CD4-positive, alpha-beta T cell (primary cell): ENCODE measurements around the gene BPGM. TPM values are rescaled to one million over a fixed set of nuclear protein-coding genes. Genes with fewer than 3 reads are reported as not detected.

Experiments
- ATAC-seq: fragments of 200-7000 bp; cut with Tn5 transposase; one replicate; pipeline ENCODE4 v1.10.0; 2022; ENCODE audit warnings: mild to moderate bottlenecking; ENCODE audit not compliant: poor library complexity
- CTCF ChIA-PET: fragments of 350-600 bp; sonication (Branson Sonifier 250); formaldehyde crosslinking; loops from one replicate; lab custom pipeline; 2021; ENCODE audit warnings: antibody characterized with exemption, inconsistent platforms; lab: Charles Lee
- POLR2A ChIA-PET: fragments of 350-600 bp; sonication (Branson Sonifier 250); formaldehyde crosslinking; loops from one replicate; lab custom pipeline; 2021; ENCODE audit warnings: antibody characterized with exemption, inconsistent platforms; lab: Charles Lee
- DNase-seq, 14 experiments: peaks; one replicate each; pipeline ENCODE4 v3.0.0-alpha.2; 2013 to 2020; ENCODE audit warnings: mixed read lengths in 2 of 14
- H3K27ac ChIP-seq, 2 donors: one replicate each; pipeline versions ENCODE4 v1.5.1 to v1.7.0; 2013; ENCODE audit warnings: low read length in 2 of 2, low read depth in 1 of 2, mild to moderate bottlenecking in 1 of 2
- H3K27me3 ChIP-seq, 2 experiments: 1 replicate in 1 of 2; 2 replicates in 1 of 2; pipeline versions ENCODE4 v1.6.1 to v1.7.0; 2013; ENCODE audit warnings: low read length in 2 of 2, control low read depth in 1 of 2, mild to moderate bottlenecking in 1 of 2, moderate library complexity in 1 of 2; ENCODE audit not compliant: insufficient read depth in 2 of 2, control insufficient read depth in 1 of 2
- H3K36me3 ChIP-seq: one replicate; pipeline ENCODE4 v1.6.1; 2013; ENCODE audit warnings: low read length, control low read depth; ENCODE audit not compliant: insufficient read depth
- H3K4me1 ChIP-seq: one replicate; pipeline ENCODE4 v1.6.1; 2013; ENCODE audit warnings: low read length, control low read depth; ENCODE audit not compliant: insufficient read depth
- H3K4me3 ChIP-seq: one replicate; pipeline ENCODE4 v1.5.1; 2013; ENCODE audit warnings: mild to moderate bottlenecking, low read length, moderate library complexity
- H3K9me3 ChIP-seq, 2 experiments: 1 replicate in 1 of 2; 2 replicates in 1 of 2; pipeline versions ENCODE4 v1.6.1 to v1.7.0; 2013; ENCODE audit warnings: low read length in 2 of 2, mild to moderate bottlenecking in 2 of 2, control low read depth in 1 of 2, moderate library complexity in 1 of 2; ENCODE audit not compliant: control insufficient read depth in 1 of 2, insufficient read depth in 1 of 2
- H3K27ac Mint-ChIP-seq: one replicate; pipeline ENCODE4 v1.8.0; 2020; ENCODE audit warnings: mixed read lengths
- H3K27me3 Mint-ChIP-seq: one replicate; pipeline ENCODE4 v1.8.0; 2021; ENCODE audit warnings: mixed read lengths
- H3K36me3 Mint-ChIP-seq: one replicate; pipeline ENCODE4 v1.8.0; 2021; ENCODE audit warnings: low read depth, mixed read lengths
- H3K4me1 Mint-ChIP-seq: one replicate; pipeline ENCODE4 v1.8.0; 2021; ENCODE audit warnings: low read depth, mixed read lengths
- H3K4me3 Mint-ChIP-seq: one replicate; pipeline ENCODE4 v1.8.0; 2020; ENCODE audit warnings: mild to moderate bottlenecking, mixed read lengths
- H3K9me3 Mint-ChIP-seq: one replicate; pipeline ENCODE4 v1.8.0; 2020; ENCODE audit warnings: mixed read lengths
- intact Hi-C, 2 experiments: fragments of 100-400 bp; cut with DNase I in 1 of 2; cut with micrococcal nuclease in 1 of 2; formaldehyde crosslinking; loops; one replicate each; pipeline versions ENCODE4 v1.15.1 to v1.9.0; 2023 to 2025; cut with DNase I, micrococcal nuclease
- total RNA-seq, 174 experiments: library from RNA in 2 of 174; stranded (reverse) in 2 of 174; gene quantifications; one replicate each; pipeline ENCODE4 v1.2.3 and lab custom pipeline; 2021 to 2026
- TF ChIP-seq, protein P1 (sequence below): fragments of 200-600 bp; IDR thresholded peaks from one replicate; pipeline ENCODE4 v1.8.0; 2022; ENCODE audit warnings: antibody characterized with exemption, mild to moderate bottlenecking

BPGM gene
- total RNA-seq, 2 experiments from 2014 or later = 46.3 to 46.6 TPM

DNA sequence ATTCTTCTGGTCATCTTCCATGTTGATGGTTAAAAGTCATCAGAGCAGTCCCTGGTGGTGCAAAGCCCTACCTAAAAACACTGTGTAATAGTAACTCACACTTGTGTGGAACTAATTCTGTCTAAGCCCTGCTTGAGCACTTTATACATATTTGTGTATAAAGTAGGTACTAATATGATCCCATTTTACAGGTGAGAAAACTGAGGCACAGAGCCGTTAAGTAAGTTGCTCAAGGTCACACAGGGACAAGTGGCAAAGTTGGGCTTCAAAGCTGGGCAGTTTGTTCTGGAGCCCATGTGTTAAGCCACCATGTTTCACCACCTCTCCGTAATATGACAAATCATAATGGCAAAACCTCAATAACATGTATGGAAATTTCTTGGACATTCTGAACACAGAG is 48.1 kb downstream of the BPGM start:
- ATAC-seq = no peak
- Histone ChIP-seq H3K9me3 (no peaks in the 10 kb centered on the region), H3K27me3 (no peaks in the 10 kb centered on the region), H3K27ac (no peak overlapping the region), H3K36me3 (no peaks in the 10 kb centered on the region), H3K4me3 (no peak overlapping the region), H3K4me1 (peaks cover 3% of the 10 kb centered on the region)
- intact Hi-C loops = loop anchor here in 1 of 2 experiments (5.0 kb wide), 1 partner anchor 58 kb away; no protein-coding TSS in a partner anchor
- Mint-ChIP-seq H3K27me3 (no peaks in the 10 kb centered on the region), H3K9me3 (no peaks in the 10 kb centered on the region), H3K36me3 (no peaks in the 10 kb centered on the region), H3K27ac (no peak overlapping the region), H3K4me3 (no peak overlapping the region), H3K4me1 (peaks cover 4% of the 10 kb centered on the region)
- DNase-seq = no peak
- ChIA-PET CTCF (no interaction called here), POLR2A (interaction anchor here (1.5 kb wide), 1 partner anchor 48 kb away, joined by 5 read pairs; the partner anchor contains the start of gene BPGM)
- TF ChIP-seq, protein P1, sequence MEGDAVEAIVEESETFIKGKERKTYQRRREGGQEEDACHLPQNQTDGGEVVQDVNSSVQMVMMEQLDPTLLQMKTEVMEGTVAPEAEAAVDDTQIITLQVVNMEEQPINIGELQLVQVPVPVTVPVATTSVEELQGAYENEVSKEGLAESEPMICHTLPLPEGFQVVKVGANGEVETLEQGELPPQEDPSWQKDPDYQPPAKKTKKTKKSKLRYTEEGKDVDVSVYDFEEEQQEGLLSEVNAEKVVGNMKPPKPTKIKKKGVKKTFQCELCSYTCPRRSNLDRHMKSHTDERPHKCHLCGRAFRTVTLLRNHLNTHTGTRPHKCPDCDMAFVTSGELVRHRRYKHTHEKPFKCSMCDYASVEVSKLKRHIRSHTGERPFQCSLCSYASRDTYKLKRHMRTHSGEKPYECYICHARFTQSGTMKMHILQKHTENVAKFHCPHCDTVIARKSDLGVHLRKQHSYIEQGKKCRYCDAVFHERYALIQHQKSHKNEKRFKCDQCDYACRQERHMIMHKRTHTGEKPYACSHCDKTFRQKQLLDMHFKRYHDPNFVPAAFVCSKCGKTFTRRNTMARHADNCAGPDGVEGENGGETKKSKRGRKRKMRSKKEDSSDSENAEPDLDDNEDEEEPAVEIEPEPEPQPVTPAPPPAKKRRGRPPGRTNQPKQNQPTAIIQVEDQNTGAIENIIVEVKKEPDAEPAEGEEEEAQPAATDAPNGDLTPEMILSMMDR = no peak

DNA sequence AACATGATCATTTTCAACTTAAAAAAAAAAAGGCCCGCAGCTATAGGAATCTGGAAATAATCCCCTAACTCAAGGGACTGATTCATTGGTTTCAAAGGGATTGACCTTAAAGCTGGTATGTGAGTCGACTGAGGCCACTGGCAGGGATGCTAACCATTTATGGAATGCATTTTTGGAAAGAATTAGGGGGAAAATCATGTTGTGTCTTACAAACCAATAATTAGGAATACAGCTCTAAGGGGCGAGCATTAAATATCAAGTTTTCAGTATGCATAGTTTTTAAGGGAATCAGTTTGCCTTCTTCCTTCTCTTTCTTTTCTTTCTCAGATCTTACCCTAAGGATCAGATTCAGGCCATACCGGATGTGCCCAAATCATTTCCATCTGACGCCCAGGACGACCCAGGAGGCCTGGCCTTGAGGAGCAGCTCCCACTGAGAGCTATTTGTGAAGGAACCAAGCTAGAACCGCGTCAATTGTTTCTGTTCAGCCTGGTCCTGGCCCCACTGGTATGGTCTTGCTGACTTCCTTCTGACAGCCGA is 48.7 kb downstream of the BPGM start:
- H3K9me3 Mint-ChIP-seq = no peaks in the 10 kb centered on the region
- Histone ChIP-seq H3K9me3 (no peaks in the 10 kb centered on the region), H3K27ac (no peak overlapping the region), H3K4me3 (no peak overlapping the region), H3K4me1 (peaks cover 3% of the 10 kb centered on the region), H3K27me3 (no peaks in the 10 kb centered on the region), H3K36me3 (no peaks in the 10 kb centered on the region)
- H3K27me3 Mint-ChIP-seq = no peaks in the 10 kb centered on the region
- no peak for DNase-seq
- no peak for ATAC-seq
- no peaks in the 10 kb centered on the region for H3K36me3 Mint-ChIP-seq
- no peak overlapping the region for H3K27ac Mint-ChIP-seq
- intact Hi-C loops = no loop called here
- H3K4me3 Mint-ChIP-seq = no peak overlapping the region
- POLR2A ChIA-PET = interaction anchor here (1.5 kb wide), 1 partner anchor 49 kb away, joined by 5 read pairs; the partner anchor contains the start of gene BPGM
- CTCF ChIA-PET = no interaction called here
- TF ChIP-seq, protein P1 = no peak
- no peaks in the 10 kb centered on the region for H3K4me1 Mint-ChIP-seq

DNA sequence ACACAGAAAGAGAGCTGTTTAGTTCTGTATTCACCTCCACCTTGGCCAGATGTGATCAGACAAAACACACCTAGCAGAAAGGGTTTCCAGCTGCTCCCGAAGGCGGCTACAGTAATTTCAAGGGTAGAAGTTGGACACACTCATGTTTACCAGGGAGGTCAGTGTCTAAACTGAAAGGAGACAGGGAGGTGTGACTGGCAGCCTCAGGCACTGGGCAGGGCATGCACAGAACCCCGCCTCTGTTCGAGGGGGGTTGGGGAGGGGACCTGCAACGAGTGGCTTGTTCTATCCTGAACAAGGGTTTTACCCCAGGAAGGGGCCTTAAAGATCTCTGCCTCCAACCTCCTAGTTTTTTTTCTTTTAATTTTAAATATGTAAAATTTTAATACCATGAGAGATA is 49.6 kb downstream of the BPGM start:
- POLR2A ChIA-PET = interaction anchor here (1.5 kb wide), 1 partner anchor 50 kb away, joined by 5 read pairs; the partner anchor contains the start of gene BPGM

More for the DNA sequence above, 49.6 kb downstream of the BPGM start:
- CTCF ChIA-PET = interaction anchor here (0.9 to 2.0 kb wide), 2 partner anchors 26 to 63 kb away, joined by 3 to 6 read pairs; no protein-coding TSS in a partner anchor
- Mint-ChIP-seq H3K27ac (no peak overlapping the region), H3K9me3 (no peaks in the 10 kb centered on the region), H3K4me3 (no peak overlapping the region), H3K36me3 (no peaks in the 10 kb centered on the region), H3K4me1 (no peaks in the 10 kb centered on the region), H3K27me3 (no peaks in the 10 kb centered on the region)
- TF ChIP-seq, protein P1 = no peak
- intact Hi-C loops = no loop called here
- H3K27me3 ChIP-seq = no peaks in the 10 kb centered on the region
- no peaks in the 10 kb centered on the region for H3K9me3 ChIP-seq
- H3K4me3 ChIP-seq = no peak overlapping the region
- no peaks in the 10 kb centered on the region for H3K36me3 ChIP-seq
- no peak overlapping the region for H3K27ac ChIP-seq
- DNase-seq (no peak), ATAC-seq (no peak)
- peaks cover 3% of the 10 kb centered on the region for H3K4me1 ChIP-seq
